SK-N-SH (cell line): ENCODE data around the gene GPN1. TPM values are rescaled to one million over a fixed set of nuclear protein-coding genes. Genes with fewer than 3 reads are reported as not detected.

Experiments used
- CTCF ChIA-PET: fragments of 300-600, 350-600 bp; formaldehyde crosslinking; extraction: SDS; loops from one replicate; lab custom pipeline; 2021; lab: Yijun Ruan, JAX
- POLR2A ChIA-PET: fragments of 350-600 bp; sonication (Branson Sonifier 250); formaldehyde crosslinking; extraction: SDS; loops from one replicate; lab custom pipeline; 2020; ENCODE audit warnings: antibody characterized with exemption, inconsistent platforms; lab: Yijun Ruan, JAX
- DNase-seq: peaks from one replicate; pipeline ENCODE4 v3.0.0; 2012
- H2AFZ ChIP-seq: fragments of 200-600 bp; sonication (generic); 2 replicates; pipeline ENCODE4 v1.8.1; 2016; ENCODE audit warnings: antibody characterized with exemption, mild to moderate bottlenecking, low read depth
- H3F3A ChIP-seq: fragments of 200-600 bp; sonication (generic); replicated peaks from 2 replicates; pipeline ENCODE3; 2016; ENCODE audit warnings: antibody characterized with exemption, mild to moderate bottlenecking; ENCODE audit not compliant: insufficient read depth
- H3K27ac ChIP-seq, 2 experiments: fragments of 200-500 bp in 1 of 2; fragments of 200-600 bp in 1 of 2; sonication (Bioruptor generic) in 1 of 2; sonication (generic), shearing (Covaris generic) in 1 of 2; 2 replicates each; pipeline versions ENCODE4 v1.5.1 to v1.6.1; 2014 to 2016; ENCODE audit warnings: low read depth in 2 of 2, inconsistent platforms in 1 of 2, low read length in 1 of 2, mild to moderate bottlenecking in 1 of 2, mixed read lengths in 1 of 2
- H3K27me3 ChIP-seq: fragments of 200-600 bp; sonication (generic), shearing (Covaris generic); 2 replicates; pipeline ENCODE4 v1.6.1; 2016; ENCODE audit warnings: mixed run types; ENCODE audit not compliant: insufficient read depth
- H3K36me3 ChIP-seq, 2 experiments: fragments of 200-500 bp in 1 of 2; fragments of 200-600 bp in 1 of 2; sonication (Bioruptor generic) in 1 of 2; sonication (generic) in 1 of 2; replicated peaks in 1 of 2; 2 replicates each; pipeline versions ENCODE3 to v1.5.1; 2014 to 2016; ENCODE audit warnings: low read length in 1 of 2, mild to moderate bottlenecking in 1 of 2; ENCODE audit not compliant: insufficient read depth in 2 of 2, control insufficient read depth in 1 of 2
- H3K4me1 ChIP-seq, 2 experiments: fragments of 200-500 bp in 1 of 2; fragments of 200-600 bp in 1 of 2; sonication (Bioruptor generic) in 1 of 2; sonication (generic), shearing (Covaris generic) in 1 of 2; 2 replicates each; pipeline versions ENCODE4 v1.5.1 to v1.6.1; 2014 to 2016; ENCODE audit warnings: low read depth in 1 of 2, low read length in 1 of 2, mixed run types in 1 of 2; ENCODE audit not compliant: insufficient read depth in 2 of 2, control insufficient read depth in 1 of 2
- H3K4me2 ChIP-seq: fragments of 200-600 bp; sonication (generic), shearing (Covaris generic); 2 replicates; pipeline ENCODE4 v1.6.1; 2017; ENCODE audit warnings: mixed run types
- H3K4me3 ChIP-seq, 2 experiments: fragments of 200-500 bp in 1 of 2; fragments of 200-600 bp in 1 of 2; sonication (Bioruptor generic) in 1 of 2; sonication (generic), shearing (Covaris generic) in 1 of 2; 2 replicates each; pipeline versions ENCODE4 v1.5.1 to v1.8.1; 2014 to 2016; ENCODE audit warnings: low read depth in 2 of 2, inconsistent platforms in 1 of 2, low read length in 1 of 2, mild to moderate bottlenecking in 1 of 2, mixed read lengths in 1 of 2, moderate library complexity in 1 of 2
- H3K79me2 ChIP-seq: fragments of 200-600 bp; sonication (generic); 2 replicates; pipeline ENCODE4 v1.8.1; 2017; ENCODE audit warnings: mild to moderate bottlenecking; ENCODE audit not compliant: insufficient read depth
- H3K9ac ChIP-seq: fragments of 200-600 bp; sonication (generic); 2 replicates; pipeline ENCODE4 v1.6.1; 2017; ENCODE audit warnings: mixed run types
- H3K9me2 ChIP-seq: fragments of 200-600 bp; sonication (generic); 2 replicates; pipeline ENCODE4 v1.6.1; 2017; ENCODE audit warnings: mixed run types
- H3K9me3 ChIP-seq: fragments of 200-600 bp; sonication (generic); 2 replicates; pipeline ENCODE4 v1.6.1; 2017; ENCODE audit warnings: mixed run types, mild to moderate bottlenecking, moderate library complexity
- H4K20me1 ChIP-seq: fragments of 200-600 bp; sonication (generic); 2 replicates; pipeline ENCODE4 v1.6.1; 2017; ENCODE audit warnings: mild to moderate bottlenecking, mixed run types; ENCODE audit not compliant: insufficient read depth
- ELF1 ChIP-seq: IDR thresholded peaks from 2 replicates; pipeline ENCODE4 v1.4.0; 2012
- EZH2phosphoT487 ChIP-seq: fragments of 200-600 bp; sonication (generic); IDR thresholded peaks from 2 replicates; pipeline ENCODE4 v1.6.1; 2017; ENCODE audit warnings: low read depth, mixed run types, mild to moderate bottlenecking, antibody characterized with exemption, moderate library complexity, borderline replicate concordance
- FOXJ3 ChIP-seq: sonication (generic); formaldehyde crosslinking; IDR thresholded peaks from 2 replicates; pipeline ENCODE4 v1.5.1; 2020; ENCODE audit warnings: mild to moderate bottlenecking, missing genetic modification reagents
- FOXM1 ChIP-seq: IDR thresholded peaks from 2 replicates; pipeline ENCODE4 v1.4.0; 2012; ENCODE audit warnings: low read depth, mild to moderate bottlenecking
- GABPA ChIP-seq: IDR thresholded peaks from 2 replicates; pipeline ENCODE4 v1.4.0; 2012; ENCODE audit warnings: low read depth, mild to moderate bottlenecking
- GATA2 ChIP-seq: sonication (generic); formaldehyde crosslinking; IDR thresholded peaks from 2 replicates; pipeline ENCODE4 v1.5.0; 2020; ENCODE audit warnings: mild to moderate bottlenecking, missing genetic modification reagents
- IRF3 ChIP-seq: fragments of 150-350 bp; IDR thresholded peaks from 2 replicates; pipeline ENCODE4 v1.6.1; 2016; ENCODE audit warnings: mild to moderate bottlenecking, low read depth, low read length
- MEF2A ChIP-seq: IDR thresholded peaks from 2 replicates; pipeline ENCODE4 v1.4.0; 2012; ENCODE audit warnings: low read depth, borderline replicate concordance
- POLR2AphosphoS5 ChIP-seq: IDR thresholded peaks from 2 replicates; pipeline ENCODE4 v1.6.1; 2012; ENCODE audit warnings: low read depth, low read length
- RAD21 ChIP-seq: IDR thresholded peaks from 2 replicates; pipeline ENCODE4 v1.6.1; 2012; ENCODE audit warnings: mild to moderate bottlenecking, low read length
- RCOR1 ChIP-seq: fragments of 150-350 bp; IDR thresholded peaks from 2 replicates; pipeline ENCODE4 v1.6.1; 2017; ENCODE audit warnings: antibody characterized with exemption, low read length
- SIN3A ChIP-seq: IDR thresholded peaks from 2 replicates; pipeline ENCODE4 v1.6.1; 2012; ENCODE audit warnings: low read depth, mild to moderate bottlenecking, low read length, moderate library complexity, borderline replicate concordance
- USF1 ChIP-seq: IDR thresholded peaks from 2 replicates; pipeline ENCODE4 v1.4.0; 2012; ENCODE audit warnings: low read depth, borderline replicate concordance
- USF2 ChIP-seq: fragments of 150-350 bp; IDR thresholded peaks from 2 replicates; pipeline ENCODE4 v1.6.1; 2017; ENCODE audit warnings: antibody characterized with exemption, low read length, low read depth, borderline replicate concordance
- YY1 ChIP-seq: IDR thresholded peaks from 2 replicates; pipeline ENCODE4 v1.4.0; 2012; ENCODE audit warnings: low read depth, mild to moderate bottlenecking
- WGBS: methylation state at CpG from one replicate; pipeline ENCODE4 v1.1.6; 2017; ENCODE audit warnings: low lambda C conversion rate; 5-methylcytosine and 5-hydroxymethylcytosine counted together
- polyA plus RNA-seq, 3 experiments: library from polyadenylated mRNA; depleted of rRNA; stranded (reverse); fragments of >200 nt; gene quantifications; 2 replicates each; pipeline ENCODE4 v1.2.3, GENCODE V29; 2012

The GPN1 gene
- polyA plus RNA-seq, 1 of the 3 experiments (the other 2 are of a cell fraction): 74.0 TPM

- no peak for TF ChIP-seq USF2
- no peak for TF ChIP-seq ELF1
- TF ChIP-seq POLR2AphosphoS5: no peak
- no peak for TF ChIP-seq YY1
- TF ChIP-seq GATA2 (CRISPR knock-in tag): no peak
Observed at GRCh38 chr2:27606611-27607010, 22.2 kb upstream of the GPN1 start (continued).

- CTCF ChIA-PET: no interaction called here
- no peak overlapping the region for H3K4me2 ChIP-seq
- DNase-seq: no peak
- no peak overlapping the region for H3K4me3 ChIP-seq
- H3K36me3 ChIP-seq: peaks cover 65 to 79% of the 10 kb centered on the region in 2 experiments
- 94% methylated on average over 2 of the region's 2 CpGs for WGBS
- no peak overlapping the region for H2AFZ ChIP-seq
- H3K27ac ChIP-seq: no peak overlapping the region
- no peaks in the 10 kb centered on the region for H3K9me2 ChIP-seq
- H4K20me1 ChIP-seq: no peaks in the 10 kb centered on the region
- H3K27me3 ChIP-seq: no peaks in the 10 kb centered on the region
- no peak overlapping the region for H3K9ac ChIP-seq
- peaks cover 42% of the 10 kb centered on the region for H3K79me2 ChIP-seq
- TF ChIP-seq IRF3 (no peak), USF2 (no peak), RCOR1 (no peak), YY1 (no peak), SIN3A (no peak), EZH2phosphoT487 (no peak), GABPA (no peak), FOXJ3 (CRISPR knock-in tag) (no peak), MEF2A (no peak), FOXM1 (no peak), RAD21 (no peak), USF1 (no peak)
- H3K4me1 ChIP-seq: no peaks in the 10 kb centered on the region
- H3K9me3 ChIP-seq: no peaks in the 10 kb centered on the region
- POLR2A ChIA-PET: interaction anchor here (1.1 kb wide), 1 partner anchor 31 kb away, joined by 5 read pairs; the partner anchor contains the start of gene ZNF512
- no peaks in the 10 kb centered on the region for H3F3A ChIP-seq
Observed at GRCh38 chr2:27613985-27614384, 14.9 kb upstream of the GPN1 start.
